HL-60 (cell line): ENCODE data around the gene SKAP2.

ENCODE experiments used
- CTCF ChIP-seq: IDR thresholded peaks from one replicate; pipeline ENCODE4 v1.5.1; 2011; ENCODE audit warnings: low read length, control low read depth, inconsistent platforms; ENCODE audit not compliant: insufficient read depth
- GABPA ChIP-seq: IDR thresholded peaks from 2 replicates; pipeline ENCODE4 v1.6.1; 2012; ENCODE audit warnings: low read depth
- POLR2AphosphoS5 ChIP-seq: IDR thresholded peaks from 2 replicates; pipeline ENCODE4 v1.6.1; 2012; ENCODE audit warnings: low read depth
- REST ChIP-seq: IDR thresholded peaks from 2 replicates; pipeline ENCODE4 v1.6.1; 2012; ENCODE audit warnings: low read depth; ENCODE audit not compliant: insufficient replicate concordance
- SPI1 ChIP-seq: IDR thresholded peaks from 2 replicates; pipeline ENCODE4 v1.6.1; 2012; ENCODE audit warnings: low read depth, mild to moderate bottlenecking, borderline replicate concordance

DNA sequence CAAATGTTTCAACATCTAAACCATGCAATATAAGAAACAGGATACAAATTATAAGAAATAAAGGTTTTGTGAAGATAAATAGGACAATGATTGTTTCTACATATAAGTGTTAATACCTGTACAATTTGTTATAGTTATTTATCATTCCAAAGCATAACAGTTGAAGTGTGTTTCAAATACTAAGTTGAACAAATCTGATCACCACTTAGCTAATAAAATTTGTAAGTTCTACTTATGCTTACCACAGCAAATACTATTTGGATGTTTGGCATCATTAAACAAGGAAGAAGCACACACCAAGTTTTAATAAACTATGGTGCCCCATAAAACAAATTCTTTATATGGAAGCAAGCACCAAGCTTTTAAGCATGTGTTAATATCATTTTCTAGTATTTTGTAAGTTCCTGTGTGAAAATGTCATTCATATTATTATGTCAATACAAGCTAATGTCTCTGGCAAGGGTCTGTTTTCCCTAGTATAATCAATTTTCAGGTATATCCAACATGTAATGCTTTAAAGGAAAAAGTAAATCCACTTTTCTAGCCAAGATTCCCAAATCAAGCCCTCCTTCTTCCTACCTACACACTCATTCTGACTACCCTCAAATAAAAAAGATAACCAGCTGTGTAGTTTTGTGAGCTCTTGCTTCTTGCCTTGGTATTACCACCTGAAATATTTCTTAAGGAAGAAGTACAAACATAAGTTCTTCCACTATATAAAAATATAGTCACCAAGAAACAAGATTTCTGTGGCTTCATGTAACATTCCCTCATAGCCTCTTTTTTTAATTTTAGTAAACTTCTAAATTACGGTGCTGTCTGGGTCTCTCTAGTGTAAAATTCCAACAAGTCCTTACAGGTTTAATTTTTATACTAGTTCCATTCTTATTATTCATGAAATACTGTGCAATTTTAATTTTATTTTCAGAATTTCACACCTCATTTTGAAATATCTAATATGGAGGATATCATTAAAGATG, 9.2 kb downstream of the SKAP2 start:
- no peak for TF ChIP-seq POLR2AphosphoS5
- TF ChIP-seq CTCF: no peak
- TF ChIP-seq SPI1: no peak
- TF ChIP-seq GABPA: no peak
- TF ChIP-seq REST: no peak
